CD4-positive, alpha-beta T cell (primary cell): ENCODE measurements around the gene SCAF8. TPM values are rescaled to one million over a fixed set of nuclear protein-coding genes. Genes with fewer than 3 reads are reported as not detected.

Experiments
- ATAC-seq: fragments of 200-7000 bp; cut with Tn5 transposase; one replicate; pipeline ENCODE4 v1.10.0; 2022; ENCODE audit warnings: mild to moderate bottlenecking; ENCODE audit not compliant: poor library complexity
- CTCF ChIA-PET: fragments of 350-600 bp; sonication (Branson Sonifier 250); formaldehyde crosslinking; loops from one replicate; lab custom pipeline; 2021; ENCODE audit warnings: antibody characterized with exemption, inconsistent platforms; lab: Charles Lee
- POLR2A ChIA-PET: fragments of 350-600 bp; sonication (Branson Sonifier 250); formaldehyde crosslinking; loops from one replicate; lab custom pipeline; 2021; ENCODE audit warnings: antibody characterized with exemption, inconsistent platforms; lab: Charles Lee
- DNase-seq, 14 experiments: peaks; one replicate each; pipeline ENCODE4 v3.0.0-alpha.2; 2013 to 2020; ENCODE audit warnings: mixed read lengths in 2 of 14
- H3K27ac ChIP-seq, 2 donors: one replicate each; pipeline versions ENCODE4 v1.5.1 to v1.7.0; 2013; ENCODE audit warnings: low read length in 2 of 2, low read depth in 1 of 2, mild to moderate bottlenecking in 1 of 2
- H3K27me3 ChIP-seq, 2 experiments: 1 replicate in 1 of 2; 2 replicates in 1 of 2; pipeline versions ENCODE4 v1.6.1 to v1.7.0; 2013; ENCODE audit warnings: low read length in 2 of 2, control low read depth in 1 of 2, mild to moderate bottlenecking in 1 of 2, moderate library complexity in 1 of 2; ENCODE audit not compliant: insufficient read depth in 2 of 2, control insufficient read depth in 1 of 2
- H3K36me3 ChIP-seq: one replicate; pipeline ENCODE4 v1.6.1; 2013; ENCODE audit warnings: low read length, control low read depth; ENCODE audit not compliant: insufficient read depth
- H3K4me1 ChIP-seq: one replicate; pipeline ENCODE4 v1.6.1; 2013; ENCODE audit warnings: low read length, control low read depth; ENCODE audit not compliant: insufficient read depth
- H3K4me3 ChIP-seq: one replicate; pipeline ENCODE4 v1.5.1; 2013; ENCODE audit warnings: mild to moderate bottlenecking, low read length, moderate library complexity
- H3K9me3 ChIP-seq, 2 experiments: 1 replicate in 1 of 2; 2 replicates in 1 of 2; pipeline versions ENCODE4 v1.6.1 to v1.7.0; 2013; ENCODE audit warnings: low read length in 2 of 2, mild to moderate bottlenecking in 2 of 2, control low read depth in 1 of 2, moderate library complexity in 1 of 2; ENCODE audit not compliant: control insufficient read depth in 1 of 2, insufficient read depth in 1 of 2
- H3K27ac Mint-ChIP-seq: one replicate; pipeline ENCODE4 v1.8.0; 2020; ENCODE audit warnings: mixed read lengths
- H3K27me3 Mint-ChIP-seq: one replicate; pipeline ENCODE4 v1.8.0; 2021; ENCODE audit warnings: mixed read lengths
- H3K36me3 Mint-ChIP-seq: one replicate; pipeline ENCODE4 v1.8.0; 2021; ENCODE audit warnings: low read depth, mixed read lengths
- H3K4me1 Mint-ChIP-seq: one replicate; pipeline ENCODE4 v1.8.0; 2021; ENCODE audit warnings: low read depth, mixed read lengths
- H3K4me3 Mint-ChIP-seq: one replicate; pipeline ENCODE4 v1.8.0; 2020; ENCODE audit warnings: mild to moderate bottlenecking, mixed read lengths
- H3K9me3 Mint-ChIP-seq: one replicate; pipeline ENCODE4 v1.8.0; 2020; ENCODE audit warnings: mixed read lengths
- CTCF ChIP-seq: fragments of 200-600 bp; IDR thresholded peaks from one replicate; pipeline ENCODE4 v1.8.0; 2022; ENCODE audit warnings: antibody characterized with exemption, mild to moderate bottlenecking
- intact Hi-C, 2 experiments: fragments of 100-400 bp; cut with DNase I in 1 of 2; cut with micrococcal nuclease in 1 of 2; formaldehyde crosslinking; loops; one replicate each; pipeline versions ENCODE4 v1.15.1 to v1.9.0; 2023 to 2025; cut with DNase I, micrococcal nuclease
- total RNA-seq, 174 experiments: library from RNA in 2 of 174; stranded (reverse) in 2 of 174; gene quantifications; one replicate each; pipeline ENCODE4 v1.2.3 and lab custom pipeline; 2021 to 2026

The SCAF8 gene
- total RNA-seq, 2 experiments from 2014 or later: 82.6 to 83.8 TPM

GRCh38 chr6:154786144-154786868 lies 53.1 kb downstream of the SCAF8 start:
- CTCF ChIA-PET: interaction anchor here (1.6 kb wide), 1 partner anchor 110 kb away, joined by 5 read pairs; no protein-coding TSS in a partner anchor
- H3K4me3 ChIP-seq: no peak overlapping the region
- ATAC-seq (no peak), DNase-seq (no peak)
- H3K4me1 Mint-ChIP-seq: peaks cover 50% of the 10 kb centered on the region
- no peak overlapping the region for H3K4me3 Mint-ChIP-seq
- H3K27ac ChIP-seq: no peak overlapping the region
- H3K36me3 Mint-ChIP-seq: peaks cover 68% of the 10 kb centered on the region
- TF ChIP-seq CTCF: no peak
- H3K9me3 ChIP-seq: no peaks in the 10 kb centered on the region
- intact Hi-C loops: loop anchor here in 1 of 2 experiments (5.0 kb wide), 1 partner anchor 109 kb away; no protein-coding TSS in a partner anchor
- no peaks in the 10 kb centered on the region for H3K27me3 Mint-ChIP-seq
- H3K4me1 ChIP-seq: peaks cover 9% of the 10 kb centered on the region
- no peaks in the 10 kb centered on the region for H3K27me3 ChIP-seq
- H3K36me3 ChIP-seq: peaks cover 15% of the 10 kb centered on the region
- POLR2A ChIA-PET: interaction anchor here (0.7 kb wide), 1 partner anchor 45 kb away, joined by 3 read pairs; no protein-coding TSS in a partner anchor
- H3K27ac Mint-ChIP-seq: no peak overlapping the region
- no peaks in the 10 kb centered on the region for H3K9me3 Mint-ChIP-seq

- POLR2A ChIA-PET: no interaction called here
- no peaks in the 10 kb centered on the region for H3K27me3 Mint-ChIP-seq
- no peaks in the 10 kb centered on the region for H3K9me3 Mint-ChIP-seq
- no peaks in the 10 kb centered on the region for H3K9me3 ChIP-seq
- TF ChIP-seq CTCF: no peak
- no peak overlapping the region for H3K27ac ChIP-seq
- no peak overlapping the region for H3K4me3 ChIP-seq
- no peak for DNase-seq
- peaks cover 77% of the 10 kb centered on the region for H3K36me3 Mint-ChIP-seq
- no peaks in the 10 kb centered on the region for H3K4me1 ChIP-seq
- no peaks in the 10 kb centered on the region for H3K27me3 ChIP-seq
- H3K36me3 ChIP-seq: peaks cover 40% of the 10 kb centered on the region
- peak overlapping the region; percentile 22 for H3K27ac Mint-ChIP-seq
- CTCF ChIA-PET: interaction anchor here (1.5 kb wide), 1 partner anchor 116 kb away, joined by 5 read pairs; no protein-coding TSS in a partner anchor
- intact Hi-C loops: no loop called here
- no peak overlapping the region for H3K4me3 Mint-ChIP-seq
- peaks cover 35% of the 10 kb centered on the region for H3K4me1 Mint-ChIP-seq
- no peak for ATAC-seq
Observed at GRCh38 chr6:154791556-154792317, 58.5 kb downstream of the SCAF8 start.

GRCh38 chr6:154792325-154792724 lies 59.1 kb downstream of the SCAF8 start:
- no peaks in the 10 kb centered on the region for H3K9me3 ChIP-seq
- no peak overlapping the region for H3K4me3 ChIP-seq
- peaks cover 41% of the 10 kb centered on the region for H3K36me3 ChIP-seq
- no peaks in the 10 kb centered on the region for H3K27me3 Mint-ChIP-seq
- no peak for ATAC-seq
- H3K27ac Mint-ChIP-seq: peak overlapping the region; percentile 22
- no peaks in the 10 kb centered on the region for H3K9me3 Mint-ChIP-seq
- ChIA-PET CTCF (interaction anchor here (1.7 kb wide), 1 partner anchor 13 kb away, joined by 3 read pairs; no protein-coding TSS in a partner anchor), POLR2A (no interaction called here)
- H3K4me1 Mint-ChIP-seq: peaks cover 35% of the 10 kb centered on the region
- H3K27me3 ChIP-seq: no peaks in the 10 kb centered on the region
- TF ChIP-seq CTCF: no peak
- DNase-seq: no peak
- H3K36me3 Mint-ChIP-seq: peaks cover 77% of the 10 kb centered on the region
- no peak overlapping the region for H3K4me3 Mint-ChIP-seq
- no peaks in the 10 kb centered on the region for H3K4me1 ChIP-seq
- intact Hi-C loops: no loop called here
- no peak overlapping the region for H3K27ac ChIP-seq
